GM12801 (cell line): ENCODE measurements around the gene PEAK1.

Source experiments
- CTCF ChIP-seq: IDR thresholded peaks from one replicate; pipeline ENCODE4 v1.5.1; 2011; ENCODE audit warnings: control low read depth; ENCODE audit not compliant: insufficient read length; ENCODE audit errors: extremely low read depth

The PEAK1 gene

GRCh38 chr15:77167406-77167805 is 252.5 kb downstream of the PEAK1 start:
- no peak for TF ChIP-seq CTCF

GRCh38 chr15:77163781-77164384 is 256.0 kb downstream of the PEAK1 start:
- no peak for TF ChIP-seq CTCF

- TF ChIP-seq CTCF = no peak
Observed at GRCh38 chr15:77162872-77163633, 256.9 kb downstream of the PEAK1 start.

- TF ChIP-seq CTCF = no peak
Observed at GRCh38 chr15:77160562-77161478, 259.1 kb downstream of the PEAK1 start.

- TF ChIP-seq CTCF = no peak
Observed at GRCh38 chr15:77148191-77148590, 271.7 kb downstream of the PEAK1 start.

- no peak for TF ChIP-seq CTCF
Observed at GRCh38 chr15:77145370-77145769, 274.5 kb downstream of the PEAK1 start.

- TF ChIP-seq CTCF = no peak
Observed at GRCh38 chr15:77144492-77145070, 275.3 kb downstream of the PEAK1 start.
